Hepatocyte (in vitro differentiated cells): ENCODE data around the gene SHQ1. TPM values are rescaled to one million over a fixed set of nuclear protein-coding genes. Genes with fewer than 3 reads are reported as not detected.

Experiments used
- DNase-seq: peaks from one replicate; pipeline ENCODE4 v3.0.0-alpha.2; 2016; ENCODE audit warnings: low spot score
- H2AFZ ChIP-seq: fragments of 200-600 bp; sonication (generic); 2 replicates; pipeline ENCODE4 v1.6.0; 2016; ENCODE audit warnings: antibody characterized with exemption, mild to moderate bottlenecking
- H3K27ac ChIP-seq: fragments of 200-600 bp; sonication (generic); 2 replicates; pipeline ENCODE4 v1.5.1; 2016; ENCODE audit warnings: mild to moderate bottlenecking
- H3K27me3 ChIP-seq: fragments of 200-600 bp; sonication (generic); 2 replicates; pipeline ENCODE4 v1.6.1; 2016
- H3K36me3 ChIP-seq: fragments of 200-600 bp; sonication (generic); replicated peaks from 2 replicates; pipeline ENCODE4 v1.5.1; 2016; ENCODE audit warnings: low read depth; ENCODE audit not compliant: insufficient read depth
- H3K4me1 ChIP-seq: fragments of 200-600 bp; sonication (generic); 2 replicates; pipeline ENCODE4 v1.5.1; 2016; ENCODE audit warnings: mild to moderate bottlenecking, moderate library complexity; ENCODE audit not compliant: insufficient read depth
- H3K4me2 ChIP-seq: fragments of 200-600 bp; sonication (generic); 2 replicates; pipeline ENCODE4 v1.6.0; 2016
- H3K4me3 ChIP-seq: fragments of 200-600 bp; sonication (generic); 2 replicates; pipeline ENCODE4 v1.5.1; 2016; ENCODE audit warnings: mild to moderate bottlenecking
- H3K79me2 ChIP-seq: fragments of 200-600 bp; sonication (generic); 2 replicates; pipeline ENCODE4 v1.6.0; 2017; ENCODE audit warnings: mild to moderate bottlenecking
- H3K9me2 ChIP-seq: fragments of 200-600 bp; sonication (generic); replicated peaks from 2 replicates; pipeline ENCODE4 v1.6.0; 2017; ENCODE audit warnings: mild to moderate bottlenecking; ENCODE audit not compliant: insufficient read depth
- H3K9me3 ChIP-seq: fragments of 200-600 bp; sonication (generic); 2 replicates; pipeline ENCODE4 v1.5.1; 2016; ENCODE audit warnings: low read depth, mild to moderate bottlenecking
- H4K20me1 ChIP-seq: fragments of 200-600 bp; sonication (generic); 2 replicates; pipeline ENCODE4 v1.6.0; 2016; ENCODE audit warnings: mild to moderate bottlenecking; ENCODE audit not compliant: insufficient read depth, poor library complexity, severe bottlenecking
- EZH2 ChIP-seq: fragments of 200-600 bp; sonication (generic); IDR thresholded peaks from 2 replicates; pipeline ENCODE4 v1.6.1; 2016; ENCODE audit warnings: antibody characterized with exemption, mild to moderate bottlenecking, borderline replicate concordance
- EZH2phosphoT487 ChIP-seq: fragments of 200-600 bp; sonication (generic); IDR thresholded peaks from one replicate; pipeline ENCODE4 v1.6.1; 2018; ENCODE audit warnings: antibody characterized with exemption, mild to moderate bottlenecking, low read depth, moderate library complexity; ENCODE audit not compliant: unreplicated experiment, severe bottlenecking
- WGBS: methylation state at CpG from one replicate; pipeline ENCODE4 v1.1.6; 2016; ENCODE audit warnings: low lambda C conversion rate; ENCODE audit errors: missing lambda C conversion rate; 5-methylcytosine and 5-hydroxymethylcytosine counted together
- polyA plus RNA-seq: library from polyadenylated mRNA; unstranded; fragments of >200 nt; fragmentation: Nextera tagmentation; extraction: Ambion mirVana; gene quantifications from 2 replicates; pipeline ENCODE4 v1.2.1, GENCODE V29; 2016
- total RNA-seq: library from RNA; depleted of rRNA; stranded (reverse); fragments of >200 nt; gene quantifications from 2 replicates; pipeline ENCODE4 v1.2.3, GENCODE V29; 2014
- TF ChIP-seq, protein P1 (sequence below): fragments of 200-600 bp; sonication (generic); IDR thresholded peaks from 2 replicates; pipeline ENCODE4 v1.5.1; 2016; ENCODE audit warnings: antibody characterized with exemption, mild to moderate bottlenecking; ENCODE audit not compliant: poor library complexity

Gene SHQ1
- total and polyA plus RNA-seq, 2 experiments from 2014 or later, result 11.1 to 16.8 TPM

GRCh38 chr3:72862314-72863090 is 14.3 kb upstream of the SHQ1 start:
- no peaks in the 10 kb centered on the region for H3K27me3 ChIP-seq
- H3K36me3 ChIP-seq, result no peaks in the 10 kb centered on the region
- WGBS, result 77% methylated on average over 7 of the region's 7 CpGs
- no peak overlapping the region for H3K27ac ChIP-seq
- H3K4me3 ChIP-seq, result no peak overlapping the region
- H3K9me2 ChIP-seq, result no peaks in the 10 kb centered on the region
- H4K20me1 ChIP-seq, result no peaks in the 10 kb centered on the region
- H3K9me3 ChIP-seq, result no peaks in the 10 kb centered on the region
- H3K79me2 ChIP-seq, result no peaks in the 10 kb centered on the region
- peaks cover 6% of the 10 kb centered on the region for H3K4me1 ChIP-seq
- peak; percentile 69 for TF ChIP-seq EZH2phosphoT487
- no peak for TF ChIP-seq EZH2
- DNase-seq, result no peak
- H3K4me2 ChIP-seq, result no peak overlapping the region
- no peak overlapping the region for H2AFZ ChIP-seq

DNA sequence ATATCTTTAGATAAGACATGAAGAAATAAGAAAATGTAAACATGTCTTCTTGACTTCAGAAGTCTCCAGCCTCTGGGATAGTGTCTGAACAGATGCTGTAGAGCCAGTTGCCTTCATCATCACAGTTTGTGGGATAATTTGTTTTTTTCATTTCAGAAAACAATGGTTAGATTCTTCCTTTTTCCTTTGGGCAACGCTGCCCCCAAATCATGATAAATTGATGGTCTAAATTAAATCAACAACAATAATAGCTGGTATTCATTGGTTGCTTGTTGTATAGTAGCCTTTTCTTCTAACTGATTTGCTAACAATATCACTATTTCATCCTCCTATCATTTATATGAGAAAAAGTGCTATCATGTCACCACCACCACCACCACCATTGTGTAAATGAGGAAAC is 12.6 kb upstream of the SHQ1 start:
- H3K4me2 ChIP-seq, result no peak overlapping the region
- no peaks in the 10 kb centered on the region for H3K27me3 ChIP-seq
- H3K79me2 ChIP-seq, result no peaks in the 10 kb centered on the region
- no peak for TF ChIP-seq EZH2
- TF ChIP-seq, protein P1, sequence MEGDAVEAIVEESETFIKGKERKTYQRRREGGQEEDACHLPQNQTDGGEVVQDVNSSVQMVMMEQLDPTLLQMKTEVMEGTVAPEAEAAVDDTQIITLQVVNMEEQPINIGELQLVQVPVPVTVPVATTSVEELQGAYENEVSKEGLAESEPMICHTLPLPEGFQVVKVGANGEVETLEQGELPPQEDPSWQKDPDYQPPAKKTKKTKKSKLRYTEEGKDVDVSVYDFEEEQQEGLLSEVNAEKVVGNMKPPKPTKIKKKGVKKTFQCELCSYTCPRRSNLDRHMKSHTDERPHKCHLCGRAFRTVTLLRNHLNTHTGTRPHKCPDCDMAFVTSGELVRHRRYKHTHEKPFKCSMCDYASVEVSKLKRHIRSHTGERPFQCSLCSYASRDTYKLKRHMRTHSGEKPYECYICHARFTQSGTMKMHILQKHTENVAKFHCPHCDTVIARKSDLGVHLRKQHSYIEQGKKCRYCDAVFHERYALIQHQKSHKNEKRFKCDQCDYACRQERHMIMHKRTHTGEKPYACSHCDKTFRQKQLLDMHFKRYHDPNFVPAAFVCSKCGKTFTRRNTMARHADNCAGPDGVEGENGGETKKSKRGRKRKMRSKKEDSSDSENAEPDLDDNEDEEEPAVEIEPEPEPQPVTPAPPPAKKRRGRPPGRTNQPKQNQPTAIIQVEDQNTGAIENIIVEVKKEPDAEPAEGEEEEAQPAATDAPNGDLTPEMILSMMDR, result no peak
- no peak for TF ChIP-seq EZH2phosphoT487
- DNase-seq, result no peak
- no peaks in the 10 kb centered on the region for H3K9me3 ChIP-seq
- peaks cover 6% of the 10 kb centered on the region for H3K4me1 ChIP-seq
- no peaks in the 10 kb centered on the region for H3K9me2 ChIP-seq
- H3K36me3 ChIP-seq, result no peaks in the 10 kb centered on the region
- 88% methylated on average over 1 of the region's 1 CpG for WGBS
- H3K4me3 ChIP-seq, result no peak overlapping the region
- no peak overlapping the region for H2AFZ ChIP-seq
- H3K27ac ChIP-seq, result no peak overlapping the region
- H4K20me1 ChIP-seq, result no peaks in the 10 kb centered on the region

DNA sequence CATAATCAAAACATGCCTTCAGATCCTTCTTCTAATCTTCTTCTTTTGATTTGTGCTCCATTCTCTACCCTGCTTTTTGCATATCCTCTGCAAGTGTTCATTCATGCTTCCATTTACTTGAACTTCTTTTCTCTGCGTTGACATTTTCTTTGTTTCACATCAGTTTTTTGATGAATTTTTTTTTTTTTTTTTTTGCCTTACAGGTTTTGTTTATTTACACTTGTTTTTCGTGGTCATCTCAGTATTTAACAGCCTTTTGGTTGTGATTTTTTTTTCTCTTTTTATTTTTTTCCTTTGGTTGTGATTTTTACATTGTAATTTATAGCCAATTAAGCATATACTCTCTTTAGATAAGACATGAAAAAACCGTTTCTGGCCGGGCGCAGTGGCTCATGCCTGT is 11.8 kb upstream of the SHQ1 start:
- Histone ChIP-seq H3K27me3 (no peaks in the 10 kb centered on the region), H2AFZ (no peak overlapping the region), H3K9me2 (no peaks in the 10 kb centered on the region), H3K4me1 (peaks cover 6% of the 10 kb centered on the region), H3K4me3 (no peak overlapping the region), H4K20me1 (no peaks in the 10 kb centered on the region), H3K27ac (no peak overlapping the region), H3K4me2 (no peak overlapping the region), H3K9me3 (no peaks in the 10 kb centered on the region), H3K79me2 (no peaks in the 10 kb centered on the region), H3K36me3 (no peaks in the 10 kb centered on the region)
- WGBS, result 76% methylated on average over 4 of the region's 5 CpGs
- DNase-seq, result no peak
- TF ChIP-seq EZH2phosphoT487, result no peak
- TF ChIP-seq, protein P1, result no peak
- no peak for TF ChIP-seq EZH2

DNA sequence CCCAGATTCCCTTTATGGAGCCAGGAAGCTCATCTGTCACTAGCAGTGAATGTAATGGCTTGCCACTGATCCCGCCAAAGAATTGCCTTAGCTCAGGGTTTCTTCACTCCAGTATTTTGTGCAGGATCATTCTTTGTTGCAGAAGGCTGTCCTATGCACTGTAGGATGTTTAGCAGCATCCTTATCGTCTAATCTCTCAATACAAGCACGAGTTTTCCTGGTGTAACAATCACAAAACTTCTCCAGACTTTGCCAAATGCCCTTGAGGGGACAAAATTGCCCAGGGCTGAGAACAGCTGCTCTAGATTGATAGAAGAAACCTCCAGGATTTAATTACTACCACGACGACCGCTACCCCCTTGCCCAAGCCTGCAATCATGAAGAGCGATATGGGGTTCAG is 6.8 kb upstream of the SHQ1 start:
- DNase-seq, result no peak

More for the DNA sequence above, 6.8 kb upstream of the SHQ1 start:
- H3K4me3 ChIP-seq, result no peak overlapping the region
- TF ChIP-seq EZH2, result no peak
- TF ChIP-seq, protein P1, result no peak
- H3K9me2 ChIP-seq, result no peaks in the 10 kb centered on the region
- no peaks in the 10 kb centered on the region for H4K20me1 ChIP-seq
- H3K79me2 ChIP-seq, result no peaks in the 10 kb centered on the region
- no peaks in the 10 kb centered on the region for H3K4me1 ChIP-seq
- H2AFZ ChIP-seq, result no peak overlapping the region
- no peaks in the 10 kb centered on the region for H3K9me3 ChIP-seq
- peaks cover 6% of the 10 kb centered on the region for H3K27me3 ChIP-seq
- no peak overlapping the region for H3K27ac ChIP-seq
- no peaks in the 10 kb centered on the region for H3K36me3 ChIP-seq
- no peak overlapping the region for H3K4me2 ChIP-seq
- WGBS, result 72% methylated on average over 7 of the region's 7 CpGs
